H9 (cell line): ENCODE results near the gene UBE3A. TPM values are rescaled to one million over a fixed set of nuclear protein-coding genes. Genes with fewer than 3 reads are reported as not detected.

Experiments used
- DNase-seq: peaks from one replicate; pipeline ENCODE4 v3.0.0-alpha.2; 2017
- H2AFZ ChIP-seq: one replicate; pipeline ENCODE4 v1.6.1; 2013; ENCODE audit warnings: mild to moderate bottlenecking, low read length, control low read depth, moderate library complexity
- H2AK5ac ChIP-seq: 2 replicates; pipeline ENCODE4 v1.6.1; 2013; ENCODE audit warnings: low read length, control low read depth, mixed read lengths; ENCODE audit not compliant: insufficient read length
- H2BK120ac ChIP-seq: one replicate; pipeline ENCODE4 v1.6.1; 2013; ENCODE audit warnings: low read depth, mild to moderate bottlenecking, low read length, control low read depth, inconsistent platforms; ENCODE audit not compliant: poor library complexity, severe bottlenecking
- H2BK12ac ChIP-seq: 2 replicates; pipeline ENCODE4 v1.6.1; 2013; ENCODE audit warnings: low read length, control low read depth, mixed read lengths, low read depth; ENCODE audit not compliant: insufficient read length
- H2BK15ac ChIP-seq: 2 replicates; pipeline ENCODE4 v1.6.1; 2013; ENCODE audit warnings: low read depth, low read length, control low read depth
- H2BK20ac ChIP-seq: one replicate; pipeline ENCODE4 v1.6.1; 2013; ENCODE audit warnings: low read depth, mild to moderate bottlenecking, low read length, control low read depth, inconsistent platforms; ENCODE audit not compliant: poor library complexity, severe bottlenecking
- H2BK5ac ChIP-seq: 2 replicates; pipeline ENCODE4 v1.6.1; 2013; ENCODE audit warnings: low read length, control low read depth, mixed read lengths; ENCODE audit not compliant: insufficient read length
- H3K14ac ChIP-seq: 2 replicates; pipeline ENCODE4 v1.6.1; 2013; ENCODE audit warnings: low read length, control low read depth; ENCODE audit not compliant: insufficient read depth
- H3K18ac ChIP-seq: 2 replicates; pipeline ENCODE4 v1.6.1; 2013; ENCODE audit warnings: low read depth, mild to moderate bottlenecking, mixed read lengths, low read length, control low read depth; ENCODE audit not compliant: insufficient read length
- H3K23ac ChIP-seq: 2 replicates; pipeline ENCODE4 v1.6.1; 2013; ENCODE audit warnings: low read length, control low read depth, mixed read lengths, low read depth; ENCODE audit not compliant: insufficient read length
- H3K23me2 ChIP-seq: 2 replicates; pipeline ENCODE4 v1.6.1; 2013; ENCODE audit warnings: low read depth, mild to moderate bottlenecking, mixed read lengths, low read length, control low read depth; ENCODE audit not compliant: insufficient read length, poor library complexity, severe bottlenecking
- H3K27ac ChIP-seq: 2 replicates; pipeline ENCODE4 v1.5.1; 2013; ENCODE audit warnings: low read length, control low read depth, mixed read lengths, low read depth; ENCODE audit not compliant: insufficient read length
- H3K27me3 ChIP-seq: 2 replicates; pipeline ENCODE4 v1.6.1; 2013; ENCODE audit warnings: low read length, control low read depth, inconsistent platforms; ENCODE audit not compliant: insufficient read depth
- H3K4ac ChIP-seq: 2 replicates; pipeline ENCODE4 v1.6.1; 2013; ENCODE audit warnings: low read depth, mild to moderate bottlenecking, control low read depth, inconsistent platforms, low read length, moderate library complexity
- H3K4me1 ChIP-seq: 2 replicates; pipeline ENCODE4 v1.6.1; 2013; ENCODE audit warnings: low read length, control low read depth, inconsistent platforms; ENCODE audit not compliant: insufficient read depth
- H3K4me2 ChIP-seq: 2 replicates; pipeline ENCODE4 v1.6.1; 2013; ENCODE audit warnings: low read length, control low read depth, mixed read lengths; ENCODE audit not compliant: insufficient read length, insufficient read depth
- H3K56ac ChIP-seq: 2 replicates; pipeline ENCODE4 v1.6.1; 2013; ENCODE audit warnings: low read depth, mild to moderate bottlenecking, mixed read lengths, low read length, control low read depth; ENCODE audit not compliant: insufficient read length
- H3K79me1 ChIP-seq: 2 replicates; pipeline ENCODE4 v1.6.1; 2013; ENCODE audit warnings: low read depth, mild to moderate bottlenecking, moderate library complexity, low read length, control low read depth, inconsistent platforms; ENCODE audit not compliant: insufficient read depth, poor library complexity, severe bottlenecking
- H3K79me2 ChIP-seq: 2 replicates; pipeline ENCODE4 v1.6.1; 2013; ENCODE audit warnings: low read length, control low read depth, inconsistent platforms; ENCODE audit not compliant: insufficient read depth
- H3K9ac ChIP-seq: 2 replicates; pipeline ENCODE4 v1.6.1; 2013; ENCODE audit warnings: low read length, control low read depth, mixed read lengths; ENCODE audit not compliant: insufficient read length; ENCODE audit errors: extremely low read depth
- H3K9me3 ChIP-seq: one replicate; pipeline ENCODE4 v1.6.1; 2013; ENCODE audit warnings: low read depth, low read length, inconsistent platforms; ENCODE audit not compliant: control insufficient read depth
- H3T11ph ChIP-seq: one replicate; pipeline ENCODE4 v1.6.1; 2013; ENCODE audit warnings: mild to moderate bottlenecking, low read length, control low read depth, inconsistent platforms
- H4K20me1 ChIP-seq: one replicate; pipeline ENCODE4 v1.6.1; 2013; ENCODE audit not compliant: control insufficient read depth, insufficient read length, insufficient read depth
- H4K5ac ChIP-seq: 2 replicates; pipeline ENCODE4 v1.6.1; 2013; ENCODE audit warnings: low read depth, mild to moderate bottlenecking, mixed read lengths, low read length, control low read depth; ENCODE audit not compliant: insufficient read length
- H4K8ac ChIP-seq: replicated peaks from 2 replicates; pipeline ENCODE4 v1.6.1; 2013; ENCODE audit warnings: low read length, control low read depth, mixed read lengths, low read depth; ENCODE audit not compliant: insufficient read length
- H4K91ac ChIP-seq: 2 replicates; pipeline ENCODE4 v1.6.1; 2013; ENCODE audit warnings: low read depth, mild to moderate bottlenecking, moderate library complexity, mixed read lengths, low read length, control low read depth; ENCODE audit not compliant: insufficient read length
- H3K27ac Mint-ChIP-seq, 3 experiments: 2 replicates in 2 of 3; 3 replicates in 1 of 3; pipeline ENCODE4 v1.8.0; 2020 to 2021; ENCODE audit warnings: mixed read lengths in 3 of 3, mild to moderate bottlenecking in 1 of 3, moderate library complexity in 1 of 3
- H3K27me3 Mint-ChIP-seq: 2 replicates; pipeline ENCODE4 v1.8.0; 2021; ENCODE audit warnings: low read depth, mild to moderate bottlenecking, moderate library complexity, mixed read lengths
- H3K36me3 Mint-ChIP-seq, 3 experiments: 2 replicates in 2 of 3; 3 replicates in 1 of 3; pipeline ENCODE4 v1.8.0; 2020 to 2021; ENCODE audit warnings: low read depth in 3 of 3, mixed read lengths in 3 of 3; ENCODE audit not compliant: insufficient read depth in 1 of 3
- H3K4me1 Mint-ChIP-seq, 2 experiments: 2 replicates each; pipeline ENCODE4 v1.8.0; 2020; ENCODE audit warnings: mixed read lengths in 2 of 2
- H3K4me3 Mint-ChIP-seq, 2 experiments: 2 replicates in 1 of 2; 3 replicates in 1 of 2; pipeline ENCODE4 v1.8.0; 2020 to 2021; ENCODE audit warnings: mild to moderate bottlenecking in 2 of 2, mixed read lengths in 2 of 2, moderate library complexity in 1 of 2
- H3K9me3 Mint-ChIP-seq, 2 experiments: 2 replicates in 1 of 2; 3 replicates in 1 of 2; pipeline ENCODE4 v1.8.0; 2020; ENCODE audit warnings: mild to moderate bottlenecking in 2 of 2, mixed read lengths in 2 of 2, moderate library complexity in 1 of 2
- CTCF ChIP-seq: fragments of 200-600 bp; sonication (generic); conservative IDR thresholded peaks from 3 replicates; pipeline ENCODE4 v1.8.0; 2021; ENCODE audit warnings: antibody characterized with exemption, mild to moderate bottlenecking
- WGBS: extraction: QIAGEN DNeasy Blood & Tissue Kit; methylation state at CpG from one replicate; pipeline ENCODE4 v1.1.7; 2013; ENCODE audit warnings: missing lambda C conversion rate, low lambda C conversion rate, mixed read lengths; ENCODE audit not compliant: insufficient read length; ENCODE audit errors: extremely low coverage; 5-methylcytosine and 5-hydroxymethylcytosine counted together
- total RNA-seq: library from RNA; stranded (reverse); gene quantifications from 2 replicates; pipeline ENCODE4 v1.2.1, GENCODE V29; 2021

The UBE3A gene
- total RNA-seq, 1 experiment from 2014 or later: 108 TPM

- no peak overlapping the region for H4K8ac ChIP-seq
- no peak overlapping the region for H2BK20ac ChIP-seq
- H3K4me3 Mint-ChIP-seq: no peak overlapping the region
- peaks cover 3% of the 10 kb centered on the region for H3K79me1 ChIP-seq
- peaks cover 25% of the 10 kb centered on the region; the same call in 1 of the 2 replicates for H3K79me2 ChIP-seq
- H2BK5ac ChIP-seq: no peak overlapping the region
- H4K91ac ChIP-seq: no peak overlapping the region
- TF ChIP-seq CTCF: no peak
- no peaks in the 10 kb centered on the region for H3K23me2 ChIP-seq
- DNase-seq: no peak
- no peaks in the 10 kb centered on the region; the same call in 1 of the 2 replicates for H3K27me3 Mint-ChIP-seq
- H3K9ac ChIP-seq: no peak overlapping the region
- H2BK12ac ChIP-seq: no peak overlapping the region
- H3K27me3 ChIP-seq: no peaks in the 10 kb centered on the region
- no peak overlapping the region for H3K56ac ChIP-seq
- no peak overlapping the region for H3K23ac ChIP-seq
- H3T11ph ChIP-seq: no peak overlapping the region
- no peak overlapping the region for H2BK120ac ChIP-seq
- no peaks in the 10 kb centered on the region for H4K20me1 ChIP-seq
- peaks cover 6 to 18% (median 14%) of the 10 kb centered on the region in 3 experiments; a peak in 6 of 7 replicates for H3K36me3 Mint-ChIP-seq
- H3K27ac ChIP-seq: no peak overlapping the region
- H3K14ac ChIP-seq: no peak overlapping the region
- H3K4me2 ChIP-seq: no peak overlapping the region
- no peak overlapping the region for H2AK5ac ChIP-seq
- H3K4ac ChIP-seq: no peak overlapping the region
- H3K18ac ChIP-seq: no peak overlapping the region
- no peak overlapping the region for H4K5ac ChIP-seq
- H3K9me3 Mint-ChIP-seq: no peaks in the 10 kb centered on the region
- no CpG with 5 or more reads among the region's 2 CpGs for whole genome bisulfite sequencing
- H3K4me1 ChIP-seq: peaks cover 4% of the 10 kb centered on the region; the same call in 1 of the 2 replicates
- peaks cover 26 to 28% of the 10 kb centered on the region in 2 experiments for H3K4me1 Mint-ChIP-seq
- H3K27ac Mint-ChIP-seq: no peak overlapping the region
- no peak overlapping the region for H2AFZ ChIP-seq
- no peaks in the 10 kb centered on the region for H3K9me3 ChIP-seq
- H2BK15ac ChIP-seq: no peak overlapping the region
Measured at GRCh38 chr15:25408929-25409328, 29.9 kb downstream of the UBE3A start.
